ENCODE results near the gene ALDH5A1.

The ALDH5A1 gene

DNA sequence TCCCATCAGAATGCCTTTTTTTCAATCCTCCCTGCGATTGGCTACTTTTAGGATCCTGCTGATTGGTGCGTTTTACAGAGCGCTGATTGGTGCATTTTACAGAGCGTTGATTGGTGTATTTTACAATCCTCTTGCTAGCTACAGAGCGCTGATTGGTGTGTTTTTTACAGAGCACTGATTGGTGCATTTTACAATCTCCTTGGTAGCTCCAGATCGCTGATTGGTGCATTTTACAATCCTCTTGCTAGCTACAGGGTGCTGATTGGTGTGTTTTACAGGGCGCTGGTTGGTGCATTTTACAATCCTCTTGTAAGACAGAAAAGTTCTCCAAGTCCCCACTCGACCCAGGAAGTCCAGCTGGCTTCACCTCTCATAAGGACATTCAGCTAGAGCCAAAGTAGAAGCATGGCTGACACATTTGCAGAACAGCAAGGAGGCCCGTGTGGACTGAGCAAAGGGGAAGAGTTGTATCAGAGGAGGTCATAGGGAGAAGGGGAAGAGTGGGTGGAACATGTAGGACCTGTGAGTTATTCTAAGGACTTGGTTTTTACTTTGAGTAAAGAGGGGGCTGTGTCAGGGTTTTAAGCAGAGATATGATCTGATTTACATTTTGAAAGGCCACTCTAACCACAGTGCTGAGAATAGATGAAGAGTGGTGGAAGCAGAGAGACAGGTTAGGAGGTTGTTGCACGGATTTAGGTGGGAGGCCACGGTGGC, 2.6 kb downstream of the ALDH5A1 start:
- no peak overlapping the region for H3K27ac ChIP-seq
- no peak for TF ChIP-seq ZFX (IDR thresholded peaks at IDR 0.05)
- TF ChIP-seq, protein P1, sequence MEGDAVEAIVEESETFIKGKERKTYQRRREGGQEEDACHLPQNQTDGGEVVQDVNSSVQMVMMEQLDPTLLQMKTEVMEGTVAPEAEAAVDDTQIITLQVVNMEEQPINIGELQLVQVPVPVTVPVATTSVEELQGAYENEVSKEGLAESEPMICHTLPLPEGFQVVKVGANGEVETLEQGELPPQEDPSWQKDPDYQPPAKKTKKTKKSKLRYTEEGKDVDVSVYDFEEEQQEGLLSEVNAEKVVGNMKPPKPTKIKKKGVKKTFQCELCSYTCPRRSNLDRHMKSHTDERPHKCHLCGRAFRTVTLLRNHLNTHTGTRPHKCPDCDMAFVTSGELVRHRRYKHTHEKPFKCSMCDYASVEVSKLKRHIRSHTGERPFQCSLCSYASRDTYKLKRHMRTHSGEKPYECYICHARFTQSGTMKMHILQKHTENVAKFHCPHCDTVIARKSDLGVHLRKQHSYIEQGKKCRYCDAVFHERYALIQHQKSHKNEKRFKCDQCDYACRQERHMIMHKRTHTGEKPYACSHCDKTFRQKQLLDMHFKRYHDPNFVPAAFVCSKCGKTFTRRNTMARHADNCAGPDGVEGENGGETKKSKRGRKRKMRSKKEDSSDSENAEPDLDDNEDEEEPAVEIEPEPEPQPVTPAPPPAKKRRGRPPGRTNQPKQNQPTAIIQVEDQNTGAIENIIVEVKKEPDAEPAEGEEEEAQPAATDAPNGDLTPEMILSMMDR (conservative IDR thresholded peaks at IDR 0.05) = no peak

DNA sequence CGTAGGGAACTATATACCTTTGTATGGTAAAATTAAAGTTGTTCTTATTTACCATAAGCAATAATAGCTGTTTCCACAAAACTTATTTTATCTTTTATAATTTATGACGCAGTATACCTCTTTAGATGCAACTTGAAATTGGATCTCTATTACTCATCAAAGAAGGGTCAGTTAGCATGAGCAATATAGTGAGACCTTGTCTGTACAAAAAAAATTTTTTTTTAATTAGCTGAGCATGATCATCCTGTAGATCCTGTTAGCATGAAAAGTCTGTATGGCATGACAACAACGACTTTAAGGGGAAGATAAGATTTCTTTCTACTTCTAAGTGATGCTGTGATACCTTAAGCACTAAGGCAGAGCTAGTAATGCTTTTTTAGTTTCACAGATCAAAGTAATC, 5.9 kb downstream of the ALDH5A1 start:
- no peak for TF ChIP-seq ZFX (IDR thresholded peaks at IDR 0.05)
- TF ChIP-seq, protein P1 (conservative IDR thresholded peaks at IDR 0.05) = no peak
- H3K27ac ChIP-seq = no peak overlapping the region

DNA sequence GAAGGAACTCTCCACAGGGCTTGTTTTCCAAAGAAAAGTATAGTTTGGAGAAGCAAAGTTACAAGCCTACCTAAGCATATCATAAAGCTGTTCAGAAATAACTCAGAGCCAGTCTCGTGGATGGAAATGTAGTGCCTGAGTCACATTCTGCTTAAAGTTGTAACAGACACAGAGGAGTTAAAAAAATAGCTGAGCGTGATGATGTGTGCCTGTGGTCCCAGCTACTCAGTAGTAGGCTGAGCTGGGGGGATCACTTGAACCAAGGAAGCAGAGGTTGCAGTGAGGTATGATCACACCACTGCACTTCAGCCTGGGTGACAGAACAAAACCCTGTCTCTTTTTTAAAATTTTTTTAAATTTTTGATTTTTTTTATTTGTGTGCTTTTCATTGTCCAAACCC, 6.6 kb downstream of the ALDH5A1 start:
- H3K27ac ChIP-seq = no peak overlapping the region
- no peak for TF ChIP-seq ZFX (IDR thresholded peaks at IDR 0.05)
- TF ChIP-seq, protein P1 (conservative IDR thresholded peaks at IDR 0.05) = no peak

DNA sequence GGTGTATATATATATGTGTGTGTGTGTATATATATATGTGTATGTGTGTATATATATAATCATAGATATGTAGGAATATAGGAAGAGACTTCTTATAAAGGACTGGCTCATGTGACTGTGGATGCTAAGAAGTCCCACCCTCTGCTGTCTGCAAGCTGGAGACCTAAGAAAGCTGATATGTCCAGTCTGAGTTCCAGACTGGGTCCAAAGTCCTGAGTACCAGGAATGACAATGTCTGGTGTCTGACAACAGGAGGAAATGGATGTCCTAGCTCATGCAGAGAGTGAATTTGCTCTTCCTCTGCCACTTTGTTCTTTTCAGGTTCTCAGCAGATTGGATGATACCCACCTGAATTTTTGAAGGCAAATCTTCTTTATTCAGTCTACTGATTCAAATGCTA, 7.1 kb downstream of the ALDH5A1 start:
- TF ChIP-seq, protein P1 (conservative IDR thresholded peaks at IDR 0.05) = no peak
- no peak for TF ChIP-seq ZFX (IDR thresholded peaks at IDR 0.05)
- no peak overlapping the region for H3K27ac ChIP-seq

DNA sequence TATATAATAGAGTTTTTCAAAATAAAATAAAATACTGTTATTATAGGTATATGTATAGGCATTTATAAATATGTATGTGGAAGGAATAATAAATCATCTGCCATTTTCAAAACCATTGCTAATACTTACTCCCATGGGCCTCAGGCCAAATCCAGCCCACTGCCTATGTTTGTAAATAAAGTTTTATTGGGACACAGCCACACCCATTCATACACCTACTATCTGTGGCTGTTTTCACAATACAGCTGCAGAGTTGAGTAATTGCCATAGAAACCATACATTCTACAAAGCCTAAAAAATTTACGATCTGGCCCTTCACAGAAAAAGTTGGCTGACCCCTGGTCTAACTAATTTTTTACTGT, 9.5 kb downstream of the ALDH5A1 start:
- H3K27ac ChIP-seq = no peak overlapping the region
- TF ChIP-seq ZFX (IDR thresholded peaks at IDR 0.05) = no peak
- TF ChIP-seq, protein P1 (conservative IDR thresholded peaks at IDR 0.05) = no peak

DNA sequence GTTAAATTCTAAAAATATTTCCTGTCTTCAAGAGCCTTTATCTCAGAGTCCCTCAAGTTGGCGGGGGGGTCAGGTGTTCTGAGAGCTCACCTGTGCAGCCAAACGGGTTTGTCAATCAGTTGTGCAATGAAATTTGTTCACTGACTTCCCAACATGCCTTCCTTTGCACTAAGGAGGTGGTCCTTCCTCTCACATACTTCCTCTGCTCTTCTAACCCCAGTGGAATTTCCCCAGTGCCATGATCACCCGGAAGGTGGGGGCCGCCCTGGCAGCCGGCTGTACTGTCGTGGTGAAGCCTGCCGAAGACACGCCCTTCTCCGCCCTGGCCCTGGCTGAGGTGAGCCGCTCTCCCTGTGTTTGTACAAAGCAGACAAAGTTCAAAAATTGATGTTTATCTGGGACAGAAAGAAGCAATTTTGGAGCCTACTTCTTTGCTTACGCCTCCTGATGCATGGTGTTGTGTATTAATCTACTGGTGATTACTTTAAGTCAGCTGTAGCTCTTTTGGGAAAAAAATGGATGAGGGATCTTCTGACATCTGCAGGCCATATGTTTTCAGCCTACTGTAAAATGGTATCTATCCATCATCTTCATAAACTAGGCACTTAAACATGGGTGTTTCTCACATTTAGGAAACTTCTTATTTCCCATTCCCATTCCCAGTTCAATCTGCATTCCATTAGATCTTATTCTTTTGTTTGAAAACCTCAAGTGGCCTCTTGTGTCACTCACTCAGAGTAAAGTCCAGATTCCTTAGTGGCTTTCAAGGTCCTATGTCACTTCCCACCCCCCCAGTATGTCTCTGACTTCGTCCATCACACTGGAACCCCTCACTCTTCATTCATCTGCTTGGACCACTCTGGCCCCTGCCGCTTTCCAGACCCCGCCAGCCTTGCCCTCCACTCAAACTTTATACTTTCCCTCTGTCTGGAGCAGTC, 10.1 kb downstream of the ALDH5A1 start:
- H3K27ac ChIP-seq = no peak overlapping the region
- TF ChIP-seq ZFX (IDR thresholded peaks at IDR 0.05) = no peak
- TF ChIP-seq, protein P1 (conservative IDR thresholded peaks at IDR 0.05) = no peak
